Stimulated activated CD8-positive, alpha-beta memory T cell treated with anti-CD3 and anti-CD28 coated beads, Interleukin-7, amount 100 ng/mL, for 4 hours (primary cell): ENCODE data around the gene CNTN2.

ENCODE experiments used
- DNase-seq, 2 donors: peaks; one replicate each; pipeline ENCODE4 v3.0.0-alpha.2; 2020; ENCODE audit warnings: low read depth in 2 of 2

Gene CNTN2, protein sequence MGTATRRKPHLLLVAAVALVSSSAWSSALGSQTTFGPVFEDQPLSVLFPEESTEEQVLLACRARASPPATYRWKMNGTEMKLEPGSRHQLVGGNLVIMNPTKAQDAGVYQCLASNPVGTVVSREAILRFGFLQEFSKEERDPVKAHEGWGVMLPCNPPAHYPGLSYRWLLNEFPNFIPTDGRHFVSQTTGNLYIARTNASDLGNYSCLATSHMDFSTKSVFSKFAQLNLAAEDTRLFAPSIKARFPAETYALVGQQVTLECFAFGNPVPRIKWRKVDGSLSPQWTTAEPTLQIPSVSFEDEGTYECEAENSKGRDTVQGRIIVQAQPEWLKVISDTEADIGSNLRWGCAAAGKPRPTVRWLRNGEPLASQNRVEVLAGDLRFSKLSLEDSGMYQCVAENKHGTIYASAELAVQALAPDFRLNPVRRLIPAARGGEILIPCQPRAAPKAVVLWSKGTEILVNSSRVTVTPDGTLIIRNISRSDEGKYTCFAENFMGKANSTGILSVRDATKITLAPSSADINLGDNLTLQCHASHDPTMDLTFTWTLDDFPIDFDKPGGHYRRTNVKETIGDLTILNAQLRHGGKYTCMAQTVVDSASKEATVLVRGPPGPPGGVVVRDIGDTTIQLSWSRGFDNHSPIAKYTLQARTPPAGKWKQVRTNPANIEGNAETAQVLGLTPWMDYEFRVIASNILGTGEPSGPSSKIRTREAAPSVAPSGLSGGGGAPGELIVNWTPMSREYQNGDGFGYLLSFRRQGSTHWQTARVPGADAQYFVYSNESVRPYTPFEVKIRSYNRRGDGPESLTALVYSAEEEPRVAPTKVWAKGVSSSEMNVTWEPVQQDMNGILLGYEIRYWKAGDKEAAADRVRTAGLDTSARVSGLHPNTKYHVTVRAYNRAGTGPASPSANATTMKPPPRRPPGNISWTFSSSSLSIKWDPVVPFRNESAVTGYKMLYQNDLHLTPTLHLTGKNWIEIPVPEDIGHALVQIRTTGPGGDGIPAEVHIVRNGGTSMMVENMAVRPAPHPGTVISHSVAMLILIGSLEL

DNA sequence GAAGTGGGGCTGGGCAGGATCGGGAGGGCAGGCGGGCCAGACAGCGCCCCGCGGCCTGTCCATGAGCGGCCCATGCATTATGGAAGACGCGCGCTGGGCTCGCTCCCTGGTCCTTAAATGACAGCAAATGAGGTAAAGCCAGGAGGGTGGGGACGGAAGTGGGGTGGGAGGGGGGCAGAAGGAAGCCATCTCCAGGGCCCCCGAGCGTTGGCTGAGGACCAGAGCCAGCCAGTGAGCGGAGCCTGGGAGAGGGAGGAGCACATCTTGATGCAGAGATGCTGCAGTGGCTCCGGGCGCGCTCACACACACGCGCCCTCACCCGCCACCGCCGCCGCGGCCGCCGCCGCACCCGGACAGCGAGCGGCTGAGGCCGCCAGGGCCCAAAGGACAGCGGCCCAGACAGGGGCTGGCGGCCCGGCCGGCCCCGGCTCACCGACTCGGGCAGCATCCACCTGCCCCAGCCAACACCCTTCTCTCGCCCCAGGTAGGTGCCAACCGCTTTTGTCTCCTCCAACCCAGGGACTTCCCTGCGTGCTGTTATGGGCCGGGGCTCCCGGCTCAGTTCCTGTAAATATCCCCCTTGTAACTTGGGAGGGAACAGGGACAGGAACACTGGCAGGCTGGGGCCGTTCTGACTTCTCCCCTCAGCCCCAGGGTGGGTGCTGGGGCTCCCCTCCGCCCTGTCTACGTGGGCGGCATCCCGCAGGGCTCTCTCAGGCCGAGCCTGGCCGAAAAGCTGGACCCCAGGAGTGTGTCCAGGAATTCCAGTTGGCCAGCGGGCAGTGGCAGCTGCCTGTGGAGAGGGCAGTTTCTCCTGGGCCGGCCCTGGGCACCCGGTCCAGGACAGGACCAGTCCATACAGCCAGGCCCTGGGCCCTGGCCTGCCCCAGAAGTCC, at the start of gene CNTN2:
Gene CNTN2, plus strand, starts transcription at position 302 of the 896 bp plus-strand sequence. CDS start 9,974 bp downstream, outside the sequence.
- DNase-seq, result no peak

DNA sequence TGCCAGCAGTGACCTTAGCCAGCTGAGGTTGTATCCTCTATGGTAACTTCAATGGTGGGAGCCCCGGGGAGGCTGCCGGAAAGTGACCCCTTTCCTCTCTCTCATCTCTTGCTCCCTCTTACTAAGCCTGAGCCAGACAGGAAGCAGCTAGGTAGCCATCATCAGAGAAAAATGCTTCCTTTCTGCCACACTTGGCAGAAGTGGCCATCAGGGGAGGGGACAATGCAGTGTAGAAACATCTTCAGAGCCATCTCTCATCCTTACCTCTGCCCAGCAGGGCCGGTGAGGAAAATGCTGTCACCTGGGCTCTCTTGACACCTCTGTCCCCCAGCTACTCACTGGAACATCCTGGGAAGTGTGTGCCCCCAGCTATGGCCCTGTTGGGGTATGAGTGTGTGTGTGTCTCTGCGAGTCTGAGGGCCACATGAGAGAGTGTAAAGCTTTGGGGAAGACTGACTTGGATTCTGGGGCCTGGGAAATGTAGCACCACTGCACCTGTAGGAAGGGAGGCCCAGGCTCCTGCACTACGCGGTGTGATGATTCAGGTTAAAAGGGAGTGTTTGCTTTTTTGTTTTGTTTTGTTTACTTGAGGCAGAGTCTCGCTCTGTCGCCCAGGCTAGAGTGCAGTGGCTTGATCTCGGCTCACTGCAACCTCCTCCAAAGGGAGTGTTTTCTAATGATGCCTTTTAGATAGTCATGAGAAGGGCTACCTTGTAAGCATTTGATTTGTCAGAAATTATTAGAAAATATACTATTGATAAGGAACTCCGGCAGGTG, 48.7 kb upstream of the CNTN2 start:
- DNase-seq, result no peak

DNA sequence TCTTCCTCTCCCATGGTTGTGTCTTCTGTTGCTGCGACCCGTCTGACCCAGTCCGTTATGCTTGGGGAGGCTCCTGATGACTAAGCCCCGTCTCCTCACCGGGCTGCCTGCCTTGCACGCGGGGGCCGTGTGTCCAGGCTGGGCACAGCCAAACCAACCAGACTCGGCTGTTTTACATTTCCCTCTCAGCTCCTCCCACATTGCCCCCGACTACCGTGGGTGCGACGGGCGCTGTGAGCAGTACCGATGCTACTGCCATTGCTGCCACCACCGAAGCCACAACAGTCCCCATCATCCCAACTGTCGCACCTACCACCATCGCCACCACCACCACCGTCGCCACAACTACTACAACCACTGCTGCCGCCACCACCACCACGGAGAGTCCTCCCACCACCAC, 46.0 kb upstream of the CNTN2 start:
- DNase-seq, result no peak

DNA sequence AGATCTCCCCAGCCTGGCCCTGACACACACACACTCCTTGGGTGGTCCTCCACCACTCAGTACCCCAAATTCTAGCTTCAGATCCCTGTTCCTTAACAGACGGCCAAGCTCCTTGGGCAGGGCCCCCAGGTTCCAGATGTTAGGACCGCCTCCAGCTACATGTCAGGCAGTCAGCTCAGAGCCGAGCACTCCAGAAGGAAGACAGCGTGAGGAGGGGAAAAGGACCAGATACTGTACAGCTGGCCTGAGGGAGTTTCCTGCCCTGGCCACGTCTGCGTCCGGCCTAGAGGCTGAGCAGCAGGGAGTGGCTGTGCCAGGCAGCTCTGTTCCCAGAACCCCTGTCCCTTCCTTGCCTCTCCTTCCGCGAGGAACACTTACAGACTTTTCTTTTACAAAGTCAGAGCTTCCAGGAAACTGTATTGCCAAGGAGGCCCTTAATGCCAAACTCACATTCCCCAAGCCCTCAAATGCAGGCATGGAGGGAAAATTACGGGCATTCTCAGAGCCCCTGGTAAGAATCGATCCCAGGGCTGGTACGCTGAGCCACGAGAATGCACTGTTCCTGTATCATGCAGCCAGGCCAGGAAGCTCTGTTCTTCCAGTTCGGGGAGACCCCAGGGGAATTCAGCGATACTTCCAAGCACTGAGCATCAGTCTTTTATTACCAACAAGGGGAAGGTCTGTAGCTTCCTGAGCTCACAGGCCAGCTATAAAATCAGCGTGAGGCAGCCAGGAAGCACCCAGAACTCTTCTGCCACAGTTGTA, 45.2 kb upstream of the CNTN2 start:
- DNase-seq, result no peak

DNA sequence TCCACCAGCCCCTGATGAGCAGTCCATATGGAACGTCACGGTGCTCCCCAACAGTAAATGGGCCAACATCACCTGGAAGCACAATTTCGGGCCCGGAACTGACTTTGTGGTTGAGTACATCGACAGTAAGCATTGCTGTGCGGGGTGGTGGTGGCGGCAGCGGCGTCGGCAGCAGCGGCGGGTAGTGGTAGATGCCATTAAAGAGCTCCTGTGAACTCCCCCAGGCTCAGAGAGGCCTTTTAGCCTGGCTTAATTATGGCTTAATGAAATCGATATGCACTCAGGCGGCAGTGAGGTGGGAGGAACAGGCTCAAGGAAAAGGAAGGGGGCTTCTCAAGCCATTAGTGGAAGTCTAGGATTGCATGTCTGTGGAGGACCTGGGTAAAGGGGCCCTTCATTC, 41.9 kb upstream of the CNTN2 start:
- no peak for DNase-seq

DNA sequence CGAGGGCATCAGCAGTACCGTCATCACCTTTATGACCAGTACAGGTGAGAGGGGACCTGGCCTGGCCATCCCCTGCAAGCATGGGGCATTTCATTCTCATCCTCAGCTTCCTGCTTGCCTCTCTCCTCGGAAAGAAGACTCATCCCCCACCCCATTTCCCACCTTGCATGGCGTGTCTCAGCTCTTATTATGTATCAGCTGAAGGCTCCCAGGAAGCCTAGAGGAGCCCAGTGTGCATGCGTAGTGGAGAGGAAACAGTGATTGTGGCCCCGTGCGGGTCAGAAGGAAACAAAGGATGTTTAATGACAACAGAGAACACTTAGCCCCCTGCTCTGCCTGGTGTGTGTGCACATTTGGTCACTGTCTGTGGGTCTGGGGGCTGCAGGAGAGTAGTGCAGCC, 40.3 kb upstream of the CNTN2 start:
- no peak for DNase-seq

DNA sequence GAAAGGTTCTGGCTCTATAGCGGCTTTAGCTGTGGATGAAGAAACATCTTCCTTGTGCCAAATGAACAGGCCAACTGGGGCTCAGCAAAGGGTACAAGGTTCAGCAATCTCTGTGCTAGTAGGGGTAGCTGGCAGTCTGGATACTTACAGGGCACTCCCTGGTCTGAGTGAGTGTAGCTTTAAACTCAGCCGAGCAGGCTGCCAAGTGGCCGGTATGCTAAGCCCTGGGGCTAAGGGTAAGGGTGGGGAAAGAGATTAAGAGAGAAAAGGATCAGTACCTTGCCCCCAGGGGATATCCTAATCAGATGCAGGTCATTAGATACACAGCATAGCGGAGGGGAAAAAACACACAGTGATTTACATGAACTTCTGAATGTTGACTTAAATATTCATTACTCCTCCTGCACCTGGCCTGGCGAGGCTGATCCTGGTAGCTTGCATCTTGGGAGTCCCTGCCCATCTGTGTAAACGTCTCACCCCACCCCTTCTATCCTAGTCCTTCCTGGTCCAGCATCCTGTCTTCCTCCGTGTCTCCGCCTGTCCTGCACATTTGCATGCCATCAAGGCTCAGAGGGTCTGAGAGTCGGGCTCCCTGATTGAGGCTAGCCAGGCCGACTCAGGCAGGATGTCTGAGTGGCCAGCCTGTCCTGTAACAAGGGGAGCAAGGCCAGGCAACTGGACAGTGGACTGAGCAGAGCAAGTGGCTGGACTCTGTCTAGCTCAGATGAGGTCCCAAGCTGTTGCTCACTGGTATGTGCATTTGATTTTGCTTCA, 39.5 kb upstream of the CNTN2 start:
- DNase-seq, result no peak

DNA sequence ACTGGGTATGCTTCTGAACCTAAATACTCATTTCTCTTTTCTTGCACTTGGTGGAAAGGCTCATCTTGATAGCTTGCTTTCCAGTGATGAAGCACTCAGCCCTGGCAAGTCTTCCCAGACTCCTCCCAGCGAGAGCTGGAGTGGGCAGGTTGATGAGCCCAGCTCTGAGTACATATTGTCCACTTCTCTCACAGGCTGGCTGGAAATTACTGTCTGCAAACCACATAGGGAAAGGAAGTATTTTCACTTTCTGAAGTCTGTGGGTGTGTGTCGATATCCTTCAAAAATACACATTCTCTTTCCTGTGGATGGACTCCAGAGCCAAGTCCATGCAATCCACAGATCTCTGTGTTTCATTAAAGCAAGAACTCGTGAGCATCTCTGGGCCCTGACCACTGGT, 38.7 kb upstream of the CNTN2 start:
- no peak for DNase-seq

DNA sequence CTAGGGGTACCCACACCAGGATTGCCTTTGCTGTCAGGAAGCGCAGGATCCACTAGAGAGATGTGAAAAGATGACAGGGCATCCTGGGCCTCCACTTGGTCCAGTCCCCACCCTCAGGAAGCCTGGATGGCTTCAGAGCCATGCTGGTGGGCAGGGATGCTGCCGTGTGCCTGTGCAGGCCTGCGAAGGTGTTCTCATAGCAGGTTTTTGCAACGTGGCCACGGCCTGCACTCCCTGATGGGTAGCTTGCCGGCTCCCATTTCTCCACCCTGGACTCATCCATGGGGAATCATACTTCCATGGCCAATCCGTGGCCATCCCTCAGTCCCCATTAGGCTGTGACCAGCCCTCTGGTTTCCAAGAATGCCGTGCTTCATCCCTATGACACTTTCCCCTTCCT, 34.1 kb upstream of the CNTN2 start:
- DNase-seq, result no peak

DNA sequence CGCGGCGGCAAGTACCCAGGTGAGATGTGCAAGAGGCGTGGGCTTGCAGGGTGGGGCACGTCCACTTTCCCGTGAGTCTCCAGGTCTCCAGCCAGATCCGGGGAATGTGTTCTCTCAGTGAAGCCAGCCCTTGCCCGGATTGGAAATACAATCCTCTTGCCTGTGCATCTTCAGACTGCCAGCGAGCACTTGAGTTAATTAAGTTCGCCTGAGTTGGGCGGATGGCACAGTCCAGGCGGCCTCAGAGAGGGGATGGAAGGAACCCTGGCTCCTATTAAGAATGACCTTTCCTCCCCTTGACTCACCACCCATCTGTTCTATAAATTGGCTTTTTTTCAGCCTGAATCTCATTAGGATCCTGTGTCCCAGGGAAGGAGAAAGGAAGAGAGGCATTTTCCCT, 33.3 kb upstream of the CNTN2 start:
- DNase-seq, result no peak

DNA sequence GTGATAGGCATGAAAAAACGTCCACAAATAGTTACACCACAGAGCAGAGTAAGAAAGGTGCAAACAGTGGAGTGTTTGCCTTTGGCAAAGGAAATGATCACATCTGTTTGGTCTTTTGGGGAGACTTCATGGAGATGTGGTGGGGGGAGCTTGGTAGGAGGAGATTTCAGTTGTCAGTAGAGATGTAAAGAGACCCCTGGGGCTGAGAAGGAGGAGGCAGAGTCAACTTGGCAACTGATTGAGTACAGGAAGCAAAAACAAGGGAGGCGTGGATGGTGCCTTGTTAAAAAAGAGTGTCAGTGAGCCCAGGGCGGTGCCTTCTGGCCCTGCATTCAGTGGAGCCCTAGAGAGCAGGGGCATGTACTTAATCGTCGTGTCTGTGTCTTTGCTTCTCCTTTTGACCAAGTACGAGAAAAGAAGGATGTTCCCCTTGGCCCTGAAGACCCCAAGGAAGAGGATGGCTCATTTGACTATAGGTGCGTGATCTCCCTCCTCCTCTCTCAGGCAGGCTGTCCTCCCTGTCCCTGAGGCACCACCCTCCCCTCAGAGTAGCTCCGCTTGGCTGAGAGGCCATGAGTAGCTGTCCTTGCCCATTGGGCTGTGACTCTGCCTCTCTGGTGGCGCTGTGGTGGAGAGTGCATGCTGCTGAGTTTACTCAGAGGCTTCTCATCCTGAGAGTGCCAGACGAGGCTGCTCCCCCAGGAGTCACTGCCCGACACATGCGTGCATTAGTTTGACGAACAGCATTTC, 30.4 kb upstream of the CNTN2 start:
- DNase-seq, result no peak

DNA sequence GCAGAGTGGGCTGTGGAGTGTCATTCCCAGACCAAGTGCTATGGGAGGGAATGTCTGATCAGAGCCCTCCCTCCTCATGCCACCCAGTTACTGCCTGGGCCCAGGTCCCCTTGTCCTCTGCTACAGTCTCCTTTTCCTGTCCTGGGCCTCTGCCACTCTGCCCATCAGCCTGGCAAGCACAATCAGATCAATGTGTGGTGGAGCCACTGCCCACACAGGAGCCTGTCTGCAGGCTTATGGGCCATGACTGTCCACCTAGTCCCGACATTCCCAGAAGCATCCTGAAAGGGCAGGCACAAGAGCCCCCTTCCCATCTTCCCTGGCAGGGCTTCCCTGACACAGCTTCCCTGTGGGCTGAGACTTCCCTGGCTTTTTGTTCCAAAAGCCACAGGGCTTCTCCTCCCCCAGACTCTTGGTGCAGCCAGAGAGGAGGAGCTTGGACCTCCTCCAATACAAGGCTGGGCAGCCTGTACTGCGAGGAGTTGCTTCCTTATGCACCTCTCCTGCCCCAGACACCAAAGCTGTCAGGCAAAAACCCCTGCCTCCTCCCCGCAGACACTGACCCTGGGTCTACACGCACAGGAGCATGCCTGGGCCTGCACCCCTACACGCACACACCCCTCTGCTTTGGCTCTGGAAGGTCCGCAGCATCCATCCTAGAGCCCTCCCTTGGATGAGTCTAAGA, 29.2 kb upstream of the CNTN2 start:
- DNase-seq, result no peak

DNA sequence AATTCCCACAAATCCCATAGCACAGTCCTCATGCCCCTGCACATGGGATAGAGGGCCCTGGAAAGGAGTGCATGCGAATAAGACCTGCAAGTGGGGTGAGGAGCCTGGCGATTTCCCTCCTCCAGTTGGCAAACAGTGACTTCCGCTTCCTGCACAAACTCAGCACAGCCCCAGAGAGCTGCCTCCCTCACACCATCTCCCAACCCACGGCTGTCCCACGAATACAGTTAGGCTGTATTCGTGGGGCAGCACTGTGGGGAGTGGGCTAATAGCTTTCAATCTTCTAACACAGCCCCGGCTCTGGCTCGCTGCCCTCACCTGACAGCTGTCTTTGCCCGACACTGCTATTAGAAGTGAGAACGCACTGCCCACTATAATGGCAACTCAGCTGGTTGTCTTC, 28.2 kb upstream of the CNTN2 start:
- DNase-seq, result no peak

DNA sequence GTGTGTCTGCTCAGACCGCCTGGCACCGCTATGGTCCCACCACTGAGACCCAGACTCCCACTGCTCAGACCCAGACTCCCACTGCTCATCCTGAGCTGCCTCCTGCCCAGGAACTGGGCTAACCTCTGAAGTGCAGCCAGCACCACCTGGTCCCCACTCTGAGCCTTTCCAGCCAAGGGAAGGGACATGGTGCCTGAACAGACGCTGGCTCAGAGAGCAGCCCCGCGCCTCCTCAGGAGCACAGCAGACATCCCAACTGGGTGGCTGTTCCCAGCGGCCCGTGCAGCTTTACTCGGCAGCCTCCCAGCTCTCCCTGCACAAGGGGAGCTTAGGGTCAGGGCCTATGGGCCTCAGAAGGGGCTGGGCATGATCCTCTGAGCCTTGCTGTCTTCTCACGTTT, 27.8 kb upstream of the CNTN2 start:
- no peak for DNase-seq

DNA sequence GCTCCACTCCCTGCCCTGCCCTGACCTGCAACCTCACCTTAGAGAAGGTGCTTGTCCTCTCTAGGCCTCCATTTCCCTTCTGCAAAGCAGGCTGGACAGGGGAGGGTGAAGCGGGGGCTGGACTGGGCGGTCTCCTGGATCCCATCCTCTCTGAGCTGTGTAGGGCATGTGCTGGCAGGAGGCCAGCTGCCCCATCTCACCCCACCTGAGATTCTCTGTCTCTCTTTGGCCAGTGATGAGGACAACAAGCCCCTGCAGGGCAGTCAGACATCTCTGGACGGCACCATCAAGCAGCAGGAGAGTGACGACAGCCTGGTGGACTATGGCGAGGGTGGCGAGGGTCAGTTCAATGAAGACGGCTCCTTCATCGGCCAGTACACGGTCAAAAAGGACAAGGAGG, 26.9 kb upstream of the CNTN2 start:
- no peak for DNase-seq

DNA sequence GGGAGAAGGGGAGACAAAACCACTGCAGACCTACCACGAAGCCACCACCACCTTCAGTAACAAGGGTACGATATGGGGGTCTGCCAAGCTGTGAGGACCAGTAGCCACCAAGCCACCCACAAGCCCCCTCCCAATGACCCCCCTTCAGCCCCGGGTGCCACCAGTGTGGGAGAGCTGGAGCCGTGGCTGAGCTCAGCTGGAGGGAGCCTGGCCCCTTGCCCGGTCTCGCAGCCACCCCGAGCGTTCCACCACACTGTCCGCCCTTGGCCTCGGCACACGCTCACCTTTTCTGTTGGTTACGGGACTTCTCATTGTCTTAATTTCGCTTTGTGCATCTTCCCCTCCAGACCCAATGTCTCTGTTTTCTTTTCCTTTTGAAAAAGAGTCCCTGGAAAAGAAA, 26.4 kb upstream of the CNTN2 start:
- DNase-seq, result no peak

DNA sequence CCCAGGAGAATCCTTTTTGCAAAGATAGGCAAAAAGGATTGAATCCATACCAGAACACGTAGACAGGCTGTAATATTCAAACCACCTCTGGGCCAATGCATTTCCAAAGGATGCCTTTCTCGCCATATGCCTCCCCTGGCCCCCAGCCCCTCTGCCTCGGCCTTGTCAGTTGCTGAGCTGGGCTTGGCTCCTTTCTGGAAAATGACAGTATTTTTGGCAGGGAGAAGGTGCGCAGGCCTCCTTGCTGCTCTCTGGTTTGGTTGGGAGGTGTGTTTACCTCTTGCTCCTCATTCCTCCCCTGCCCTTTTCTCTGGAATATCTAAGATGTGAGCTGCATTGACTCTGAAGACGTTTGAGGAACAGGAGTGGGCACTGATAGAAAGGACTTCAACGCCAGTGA, 26.0 kb upstream of the CNTN2 start:
- DNase-seq, result no peak

DNA sequence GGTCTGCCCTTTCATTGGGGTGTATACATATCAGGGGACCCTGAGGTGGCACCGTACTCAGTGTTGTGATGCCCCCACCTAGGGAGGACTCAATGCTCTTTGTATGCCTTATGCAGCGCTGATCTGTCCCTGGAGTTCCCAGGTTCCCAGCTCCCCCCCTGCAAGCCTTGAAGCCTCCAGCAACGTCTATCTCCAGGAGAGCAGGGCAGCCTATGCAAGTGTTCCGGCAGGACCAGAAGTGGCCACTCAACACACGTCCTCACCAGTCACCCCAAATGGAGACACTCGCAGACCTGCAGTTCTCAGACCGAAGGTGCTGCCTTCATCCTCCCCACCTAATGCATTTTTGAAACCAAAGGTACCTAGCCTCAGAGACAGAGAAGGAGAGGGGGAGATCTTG, 25.2 kb upstream of the CNTN2 start:
- no peak for DNase-seq
